D721Med (cell line): ENCODE data around the gene ZNF445.
"Not testable (repeated sequence)": the region's sequence is repeated elsewhere in the genome, so short reads cannot be mapped to it uniquely, and the experiment has no call there.

Source experiments
- DNase-seq: peaks from one replicate; pipeline ENCODE4 v3.0.0; 2011; ENCODE audit warnings: low spot score; ENCODE audit not compliant: insufficient read length
- FAIRE-seq: peaks from 2 replicates; lab custom pipeline; 2011; peaks lifted over from hg19 to GRCh38; lab: Jason Lieb, UNC
- TF ChIP-seq, protein P1 (sequence below): IDR thresholded peaks from 2 replicates; pipeline ENCODE4 v1.5.1; 2012; ENCODE audit warnings: mild to moderate bottlenecking, control low read depth; ENCODE audit not compliant: insufficient read depth; ENCODE audit errors: missing control alignments

The ZNF445 gene

DNA sequence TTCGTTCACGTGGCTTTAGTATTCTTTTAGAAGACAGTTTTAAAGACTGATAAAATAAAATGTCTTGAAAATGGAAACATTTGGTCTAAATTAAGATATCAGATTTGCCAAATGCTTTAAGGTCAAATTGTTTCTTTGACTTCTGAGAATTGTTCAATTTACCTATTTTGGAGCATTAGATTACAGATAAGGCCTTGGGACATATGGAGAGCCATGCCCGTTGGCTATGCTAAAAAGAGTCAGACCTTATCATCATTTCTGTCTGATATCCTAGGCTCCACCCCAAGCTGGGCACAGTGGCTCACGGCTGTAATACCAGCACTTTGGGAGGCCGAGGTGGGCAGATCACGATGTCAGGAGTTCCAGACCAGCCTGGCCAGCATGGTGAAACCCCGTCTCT, 13.0 kb downstream of the ZNF445 start:
- no peak for FAIRE-seq
- no peak for DNase-seq
- TF ChIP-seq, protein P1, sequence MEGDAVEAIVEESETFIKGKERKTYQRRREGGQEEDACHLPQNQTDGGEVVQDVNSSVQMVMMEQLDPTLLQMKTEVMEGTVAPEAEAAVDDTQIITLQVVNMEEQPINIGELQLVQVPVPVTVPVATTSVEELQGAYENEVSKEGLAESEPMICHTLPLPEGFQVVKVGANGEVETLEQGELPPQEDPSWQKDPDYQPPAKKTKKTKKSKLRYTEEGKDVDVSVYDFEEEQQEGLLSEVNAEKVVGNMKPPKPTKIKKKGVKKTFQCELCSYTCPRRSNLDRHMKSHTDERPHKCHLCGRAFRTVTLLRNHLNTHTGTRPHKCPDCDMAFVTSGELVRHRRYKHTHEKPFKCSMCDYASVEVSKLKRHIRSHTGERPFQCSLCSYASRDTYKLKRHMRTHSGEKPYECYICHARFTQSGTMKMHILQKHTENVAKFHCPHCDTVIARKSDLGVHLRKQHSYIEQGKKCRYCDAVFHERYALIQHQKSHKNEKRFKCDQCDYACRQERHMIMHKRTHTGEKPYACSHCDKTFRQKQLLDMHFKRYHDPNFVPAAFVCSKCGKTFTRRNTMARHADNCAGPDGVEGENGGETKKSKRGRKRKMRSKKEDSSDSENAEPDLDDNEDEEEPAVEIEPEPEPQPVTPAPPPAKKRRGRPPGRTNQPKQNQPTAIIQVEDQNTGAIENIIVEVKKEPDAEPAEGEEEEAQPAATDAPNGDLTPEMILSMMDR = no peak

DNA sequence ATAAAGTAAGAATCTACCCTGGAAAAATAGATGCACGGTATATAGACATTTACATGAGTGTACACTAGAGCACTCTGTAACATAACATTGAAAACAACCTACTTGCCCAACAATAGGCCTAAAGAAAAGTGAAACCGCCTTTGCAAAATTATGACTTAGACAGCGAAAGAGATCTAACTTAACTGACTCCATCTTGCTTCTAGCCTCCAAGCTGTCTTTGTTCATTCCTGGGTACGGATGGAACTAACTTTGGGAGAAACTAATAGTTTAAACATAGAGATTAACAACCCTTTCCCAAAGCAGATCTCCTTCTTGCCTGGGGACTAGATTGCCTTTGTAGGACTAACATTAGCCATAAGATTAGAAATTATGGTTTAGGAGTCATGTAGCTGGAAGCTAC, 17.4 kb downstream of the ZNF445 start:
- not testable (repeated sequence) for DNase-seq, FAIRE-seq

DNA sequence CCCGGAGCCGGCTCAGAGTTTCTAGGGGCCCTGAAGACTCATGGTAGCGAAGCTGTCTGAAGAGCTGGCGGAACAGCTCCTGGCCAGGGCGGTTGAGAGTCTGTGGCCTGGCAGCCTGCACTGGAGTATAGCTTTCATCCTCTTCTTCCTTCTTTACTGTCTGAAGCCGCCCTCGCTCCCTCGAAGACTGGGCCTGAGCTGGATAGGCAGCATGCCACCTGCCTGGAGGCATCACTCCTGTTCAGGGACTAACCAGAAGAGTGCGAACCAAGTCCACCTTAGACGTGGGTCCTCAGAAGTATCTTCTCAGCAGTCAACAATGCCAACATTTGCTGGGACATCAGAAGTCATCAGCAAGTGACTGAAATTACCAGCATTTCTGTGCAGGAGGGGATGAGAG, 22.2 kb downstream of the ZNF445 start:
- TF ChIP-seq, protein P1 = no peak
- FAIRE-seq (no peak), DNase-seq (no peak)

DNA sequence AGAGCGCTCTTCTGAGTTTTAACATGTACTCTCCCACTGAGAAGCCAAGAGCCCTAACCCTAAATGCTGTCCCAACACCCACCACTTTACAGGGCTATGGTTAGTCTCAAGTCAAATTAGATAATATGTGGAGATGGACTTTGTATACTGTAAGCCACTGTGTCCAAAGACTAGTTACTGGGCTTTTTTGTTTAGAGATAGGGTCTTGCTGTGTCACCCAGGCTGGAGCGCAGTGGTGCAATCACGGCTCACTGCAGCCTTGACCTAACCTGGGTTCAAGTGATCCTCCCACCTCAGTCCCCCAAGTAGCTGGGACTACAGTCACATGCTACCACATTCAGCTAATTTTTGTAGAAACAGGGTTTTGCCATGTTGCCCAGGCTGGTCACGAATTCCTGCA, 23.2 kb downstream of the ZNF445 start:
- TF ChIP-seq, protein P1 = no peak
- no peak for FAIRE-seq
- no peak for DNase-seq

DNA sequence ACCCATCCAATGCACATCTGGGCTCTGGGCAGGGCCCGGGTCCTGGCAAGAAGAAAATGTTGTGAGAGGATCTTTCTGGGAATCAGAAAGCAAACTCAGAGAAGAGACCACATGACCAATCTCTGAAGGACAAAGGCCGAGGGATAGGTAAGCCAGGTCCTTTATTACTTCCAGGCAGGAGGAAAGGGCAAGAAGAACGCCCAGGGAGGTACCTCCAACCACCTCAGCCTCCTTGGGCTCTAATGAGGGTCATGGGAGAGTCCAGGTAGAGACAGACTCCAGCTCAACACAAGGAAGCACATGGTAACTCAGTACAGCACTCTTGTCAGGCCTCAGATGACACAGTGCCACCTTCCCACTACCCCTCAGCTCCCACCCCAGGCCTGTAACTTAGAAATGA, 26.0 kb downstream of the ZNF445 start:
- no peak for FAIRE-seq
- no peak for DNase-seq
- TF ChIP-seq, protein P1 = no peak

DNA sequence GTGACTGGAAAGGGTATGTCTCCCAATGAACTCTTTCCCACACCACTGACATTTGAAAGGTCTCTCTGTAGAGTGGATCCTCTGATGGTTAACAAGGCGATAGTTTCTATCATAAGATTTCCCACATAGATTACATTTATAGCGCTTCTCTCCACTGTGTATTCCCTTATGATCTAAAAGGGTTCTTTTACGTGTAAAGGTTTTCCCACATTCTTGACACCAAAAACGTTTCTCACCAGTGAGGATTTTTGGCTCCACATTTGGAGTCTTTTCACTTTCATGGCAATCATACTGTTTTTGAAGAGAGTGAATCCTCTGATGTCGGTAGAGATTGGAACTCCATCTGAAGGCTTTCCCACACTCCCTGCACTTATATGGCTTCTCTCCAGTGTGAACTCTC, 30.5 kb downstream of the ZNF445 start:
- FAIRE-seq (no peak), DNase-seq (no peak)
- TF ChIP-seq, protein P1 = no peak

DNA sequence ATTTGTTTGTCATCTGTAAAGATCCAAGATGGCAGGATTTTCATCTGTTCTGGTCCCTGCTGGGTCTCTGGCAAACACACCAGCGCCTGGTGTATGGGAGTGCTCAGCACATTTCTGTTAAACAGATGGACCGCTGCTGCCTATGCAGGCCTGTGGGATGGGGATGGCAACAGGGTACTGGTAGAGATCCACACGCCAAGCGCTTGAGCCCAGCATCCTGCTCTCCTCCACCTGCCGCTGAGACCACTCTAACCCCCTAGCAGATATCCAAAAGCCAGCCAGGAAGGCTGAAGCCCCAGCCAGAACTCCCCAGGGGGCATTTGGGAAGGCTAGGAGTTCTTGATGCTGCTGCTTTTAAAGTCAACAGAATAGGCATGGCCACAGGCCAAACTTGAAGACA, 31.7 kb downstream of the ZNF445 start:
- no peak for FAIRE-seq

More for the DNA sequence above, 31.7 kb downstream of the ZNF445 start:
- TF ChIP-seq, protein P1 = no peak
- DNase-seq = no peak
